NOMO-1 treated with dmso at 0.1 percent for 144 hours (cell line): ENCODE measurements around the gene ACBD5.
"Not testable (repeated sequence)": the region's sequence is repeated elsewhere in the genome, so short reads cannot be mapped to it uniquely, and the experiment has no call there.

Source experiments
- DNase-seq: peaks from one replicate; lab custom pipeline; 2025; ENCODE audit not compliant: unreplicated experiment; lab: John Stamatoyannopoulos, UW

The ACBD5 gene

DNA sequence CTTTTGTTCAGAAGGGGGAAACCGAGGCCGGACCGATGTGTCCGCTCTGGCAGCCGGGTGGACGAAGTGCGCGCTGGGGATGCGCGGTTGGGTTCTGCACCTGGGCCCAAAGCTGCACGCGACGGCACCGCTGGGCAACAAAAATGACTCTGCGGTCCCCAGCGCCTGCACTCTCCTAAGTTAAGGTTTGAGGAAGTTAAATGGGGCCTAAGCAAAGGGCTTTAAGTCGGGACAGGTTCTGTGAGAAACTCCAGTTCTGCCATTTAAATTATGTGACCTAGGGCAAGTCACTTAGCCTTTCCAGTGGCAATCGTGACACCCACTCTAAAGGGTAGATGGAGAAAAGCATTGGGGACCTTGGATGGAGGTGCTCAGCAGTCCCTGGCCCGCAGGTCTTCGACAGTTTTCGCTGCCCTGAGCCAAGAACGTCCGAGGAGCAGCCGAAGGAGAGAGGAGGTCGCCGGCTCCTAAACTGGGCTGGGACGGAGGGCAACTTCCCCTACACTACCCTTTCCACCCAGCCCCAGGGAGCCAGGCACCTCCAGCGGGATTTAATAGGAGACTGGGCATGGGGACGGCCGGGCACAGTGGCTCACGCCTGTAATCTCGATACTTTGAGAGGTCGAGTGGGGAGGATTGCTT, 534 bp upstream of the ACBD5 start:
- DNase-seq = peak; percentile 52

DNA sequence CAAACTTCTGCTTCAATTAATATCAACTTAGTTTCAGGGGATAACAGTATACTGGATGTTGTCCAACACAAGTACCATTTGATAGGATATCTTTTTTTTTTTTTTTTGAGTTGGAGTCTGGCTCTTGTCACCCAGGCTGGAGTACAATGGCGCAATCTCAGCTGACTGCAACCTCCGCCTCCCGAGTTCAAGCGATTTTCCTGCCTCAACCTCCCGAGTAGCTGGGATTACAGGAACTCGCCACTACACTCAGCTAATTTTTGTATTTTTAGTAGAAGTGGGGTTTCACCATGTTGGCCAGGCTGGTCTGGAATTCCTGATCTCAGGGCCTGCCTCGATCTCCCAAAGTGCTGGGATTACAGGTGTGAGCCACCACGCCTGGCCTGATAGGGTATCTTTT, 3.1 kb downstream of the ACBD5 start:
- not testable (repeated sequence) for DNase-seq

DNA sequence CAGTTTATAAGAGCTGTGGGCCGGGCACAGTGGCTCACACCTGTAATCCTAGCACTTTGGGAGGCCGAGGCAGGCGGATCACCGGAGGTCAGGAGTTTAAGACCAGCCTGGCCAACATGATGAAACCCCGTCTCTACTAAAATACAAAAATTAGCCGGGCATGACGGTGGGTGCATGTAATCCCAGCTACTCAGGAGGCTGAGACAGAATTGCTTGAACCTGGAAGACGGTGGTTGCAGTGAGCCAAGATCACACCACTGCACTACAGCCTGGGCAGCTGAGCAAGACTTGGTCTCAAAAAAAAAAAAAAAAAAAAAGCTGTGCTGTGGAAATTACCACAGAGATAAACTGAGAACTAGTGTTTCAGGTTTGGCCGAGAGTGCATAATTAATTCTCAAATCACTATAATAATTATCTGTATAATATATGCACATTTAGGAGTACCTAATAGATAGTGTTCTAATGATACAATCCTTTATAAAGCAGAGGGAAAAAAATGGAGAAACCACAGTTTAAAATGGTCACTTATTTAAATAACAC, 3.9 kb downstream of the ACBD5 start:
- not testable (repeated sequence) for DNase-seq

DNA sequence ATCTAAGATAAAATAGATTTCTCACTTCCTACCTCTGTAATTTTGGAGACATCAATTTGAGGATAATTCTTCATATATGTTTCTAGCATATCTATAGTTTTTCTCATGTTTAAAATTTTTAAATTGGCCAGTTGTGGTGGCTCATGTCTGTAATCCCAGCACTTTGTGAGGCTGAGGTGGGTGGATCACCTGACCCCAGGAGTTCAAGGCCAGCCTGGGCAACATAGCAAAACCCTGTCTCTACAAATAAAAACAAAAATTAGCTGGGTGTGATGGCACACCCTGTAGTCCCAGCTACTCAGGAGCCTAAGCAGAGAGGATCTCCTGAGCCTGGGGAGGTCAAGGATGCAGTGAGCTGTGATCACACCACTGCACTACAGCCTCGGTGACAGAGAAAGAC, 4.9 kb downstream of the ACBD5 start:
- DNase-seq = no peak

DNA sequence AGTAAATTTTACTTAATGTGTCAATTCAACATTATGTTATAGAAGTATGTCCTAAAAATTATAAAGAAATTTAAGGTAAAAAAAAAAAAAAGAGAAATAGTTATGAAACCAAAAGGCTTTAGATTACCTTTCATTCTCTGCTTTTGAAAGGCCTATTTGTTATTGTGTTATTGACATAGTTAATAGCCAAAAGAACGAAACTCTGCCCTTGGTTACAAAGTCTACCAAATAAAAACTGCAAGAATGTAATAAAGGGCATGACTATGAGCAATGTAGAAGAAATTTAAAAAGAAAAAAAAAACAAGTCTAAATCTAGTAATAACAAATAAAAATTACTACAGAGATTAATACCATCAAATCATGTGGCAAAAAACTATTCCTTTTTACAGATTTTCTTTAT, 10.6 kb downstream of the ACBD5 start:
- DNase-seq = no peak

DNA sequence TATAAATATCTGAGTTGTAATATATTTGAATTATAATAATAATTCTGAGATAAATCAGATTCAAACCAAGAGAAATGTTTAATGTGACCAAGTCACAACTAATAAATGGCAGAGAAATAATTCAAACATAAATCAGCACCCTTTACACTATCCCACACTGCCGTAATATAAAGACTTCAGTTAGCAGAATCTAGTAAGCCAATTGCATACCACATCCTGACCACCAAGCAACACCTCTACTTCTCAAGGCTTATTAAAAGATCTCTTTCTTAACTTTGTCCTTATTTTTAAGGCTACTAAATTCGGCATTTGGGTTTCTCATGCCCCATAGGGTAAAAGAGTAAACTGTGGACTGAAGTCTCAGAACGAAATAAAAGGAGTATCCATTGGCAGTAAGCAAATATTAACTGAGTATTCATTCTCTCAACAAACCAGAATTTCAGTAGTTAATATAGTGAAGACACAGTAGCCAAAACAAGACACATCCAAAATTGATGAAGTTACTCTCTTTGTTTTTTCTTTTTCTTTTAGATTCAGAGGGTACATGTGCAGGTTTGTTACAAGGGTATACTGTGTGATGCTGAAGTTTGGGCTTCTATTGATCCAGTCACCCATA, 14.8 kb downstream of the ACBD5 start:
- DNase-seq = no peak

DNA sequence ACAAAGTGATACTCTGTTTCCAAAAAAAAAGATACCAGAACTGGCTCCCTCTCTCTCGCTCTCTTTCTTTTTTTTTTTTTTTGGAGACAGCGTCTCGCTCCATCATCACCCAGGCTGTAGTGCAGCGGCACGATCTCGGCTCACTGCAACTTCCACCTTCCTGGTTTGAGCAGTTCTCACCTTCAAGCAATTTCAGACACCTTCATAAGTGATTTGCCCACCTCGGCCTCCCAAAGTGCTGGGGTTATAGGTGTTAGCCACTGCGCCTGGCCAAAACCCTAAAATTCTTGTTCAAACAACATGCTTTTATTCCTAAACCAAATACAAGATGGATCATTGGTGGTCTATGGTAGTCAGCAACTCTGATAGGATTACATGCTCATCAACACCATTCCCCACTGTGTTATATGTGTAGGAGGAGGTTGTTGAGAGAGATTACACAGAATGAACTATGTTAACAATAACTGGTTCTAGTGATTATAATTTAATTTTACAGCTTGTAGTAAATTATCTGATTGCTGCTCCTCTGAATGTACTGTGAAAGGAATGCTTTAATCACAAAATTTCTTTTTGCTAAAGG, 15.5 kb downstream of the ACBD5 start:
- DNase-seq = no peak

DNA sequence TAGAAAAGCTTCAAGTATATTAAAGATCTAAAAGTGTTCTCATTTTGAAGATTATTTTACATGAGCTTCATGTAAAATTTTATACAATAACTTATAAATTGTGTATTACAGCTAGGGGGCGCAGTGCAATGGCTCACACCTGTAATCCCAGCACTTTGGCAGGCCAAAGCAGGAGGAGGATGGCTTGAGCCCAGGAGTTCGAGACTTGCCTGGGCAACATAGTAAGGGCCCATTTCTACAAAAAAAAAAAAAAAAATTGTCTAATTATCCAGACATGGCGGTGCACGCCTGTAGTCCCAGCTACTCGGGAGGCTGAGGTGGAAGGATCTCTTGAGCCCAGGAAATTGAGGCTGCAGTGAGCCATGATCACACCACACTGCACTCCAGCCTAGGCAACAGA, 16.6 kb downstream of the ACBD5 start:
- no peak for DNase-seq

DNA sequence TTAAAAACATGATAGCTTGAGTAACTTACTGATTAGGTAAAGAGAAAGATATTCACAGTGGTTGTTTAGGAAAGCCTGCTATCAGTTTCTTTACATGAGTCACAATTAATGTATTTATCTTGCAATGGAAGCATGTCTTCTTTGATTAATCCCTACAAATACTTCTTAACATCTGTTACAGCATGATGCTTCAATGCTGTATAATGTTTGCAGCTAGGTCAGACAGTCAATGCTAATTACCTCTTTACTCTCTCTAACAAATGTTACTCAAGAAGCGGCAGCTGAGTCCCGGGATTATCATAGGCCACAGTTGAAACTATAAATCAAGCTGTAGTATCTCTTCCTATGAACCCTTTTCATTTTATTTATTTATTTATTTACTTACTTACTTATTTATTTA, 33.2 kb downstream of the ACBD5 start:
- DNase-seq = no peak

DNA sequence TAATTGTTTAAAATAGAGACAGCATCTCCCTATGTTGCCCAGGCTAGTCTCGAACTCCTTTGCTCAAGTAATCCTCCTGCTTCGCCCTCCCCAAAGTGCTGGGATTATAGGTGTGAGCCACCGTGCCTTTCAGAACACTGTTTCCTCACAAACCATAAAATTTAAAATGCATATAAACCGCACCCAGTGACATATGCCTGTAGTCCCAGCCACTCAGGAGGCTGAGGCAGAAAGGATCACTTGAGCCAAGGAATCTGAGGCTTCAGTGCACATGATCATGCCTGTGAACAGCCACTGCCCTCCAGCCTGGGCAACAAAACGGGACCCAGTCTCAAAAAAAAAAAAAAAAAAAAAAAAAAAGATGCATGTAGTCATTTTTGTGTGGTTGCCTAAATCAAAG, 36.8 kb downstream of the ACBD5 start:
- no peak for DNase-seq

DNA sequence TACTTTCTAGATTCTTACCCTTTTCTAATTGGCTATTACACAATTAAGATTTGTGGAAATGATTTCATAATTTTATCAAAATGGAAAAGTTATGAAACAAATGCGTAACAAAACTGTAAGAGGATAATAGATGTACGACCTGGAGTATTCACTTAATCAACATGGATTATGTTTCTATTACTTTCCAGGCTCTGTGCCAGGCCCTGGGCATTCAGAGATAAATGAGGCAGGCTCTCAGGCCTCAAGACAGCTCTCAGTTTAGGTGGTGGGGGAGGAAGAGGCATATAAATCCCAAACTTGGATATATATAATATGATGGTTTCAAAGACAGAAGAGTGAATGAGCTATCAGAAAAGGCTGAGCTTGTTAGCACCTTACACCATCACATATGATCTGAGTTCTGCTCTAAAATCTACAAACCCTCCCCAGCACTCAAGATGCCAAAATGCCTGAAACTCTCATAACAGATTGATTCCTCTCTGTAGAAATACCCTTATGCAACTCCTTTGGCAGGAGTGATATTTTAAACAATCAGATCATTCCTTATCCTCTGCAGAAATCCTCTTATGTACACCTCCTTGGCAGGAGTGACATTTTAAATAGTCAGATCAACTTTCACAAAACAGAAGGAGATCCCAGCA, 42.5 kb downstream of the ACBD5 start:
- DNase-seq = no peak

DNA sequence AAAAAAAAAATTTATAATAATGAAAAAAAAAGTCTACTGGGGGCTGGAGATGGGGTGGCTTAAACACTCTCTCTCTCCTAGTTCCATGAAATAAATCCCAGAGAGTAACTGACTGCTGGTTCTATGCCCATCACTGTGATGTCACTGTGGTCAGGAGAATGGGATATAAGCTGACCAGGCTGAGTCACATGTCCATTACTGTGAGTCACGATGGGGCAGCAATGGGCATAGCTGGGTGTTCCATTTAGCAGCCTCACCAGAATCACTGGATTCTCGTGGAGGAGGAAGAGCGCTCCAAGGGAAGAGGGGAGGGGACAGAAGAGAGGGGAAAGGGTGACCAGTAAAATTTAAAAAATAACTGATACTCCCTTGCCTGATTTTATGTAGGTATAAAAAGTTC, 48.3 kb downstream of the ACBD5 start:
- DNase-seq = no peak

DNA sequence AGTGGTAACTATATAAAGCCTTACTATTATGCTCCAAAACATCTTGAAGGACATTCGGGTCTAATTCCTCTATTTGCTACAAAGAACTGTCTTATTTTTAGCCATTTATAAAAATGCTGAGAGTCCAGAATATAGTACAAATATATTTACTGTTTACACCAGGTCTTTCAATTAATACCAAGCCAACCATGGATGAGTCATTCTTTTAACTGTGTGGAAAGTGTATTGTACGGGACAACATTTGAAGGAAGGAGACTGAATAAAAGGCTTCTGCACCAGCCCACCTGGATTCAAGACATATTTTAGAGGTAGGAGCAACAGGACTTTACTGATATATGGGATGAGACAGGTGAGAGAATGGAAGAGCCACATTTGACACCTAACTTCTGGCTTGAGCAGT, 50.1 kb downstream of the ACBD5 start:
- DNase-seq = no peak

DNA sequence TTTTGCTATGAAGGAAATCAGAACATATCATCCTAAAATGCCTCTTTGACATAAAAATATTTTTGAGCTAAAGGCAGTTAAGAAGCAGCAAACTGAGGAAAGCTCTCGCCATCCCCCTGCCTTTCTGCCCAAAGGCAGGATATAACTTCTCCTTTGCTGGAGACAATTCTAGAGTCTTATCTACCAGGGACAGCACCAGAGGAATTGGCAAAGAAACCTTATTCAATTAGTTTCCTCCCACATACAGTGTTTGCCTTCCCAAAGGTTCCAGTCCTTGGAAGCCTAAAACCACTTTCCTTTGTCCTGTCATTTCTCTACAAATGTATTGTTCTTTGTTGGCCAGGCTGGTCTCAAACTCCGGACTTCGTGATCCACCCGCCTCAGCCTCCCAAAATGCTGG, 51.7 kb downstream of the ACBD5 start:
- no peak for DNase-seq

DNA sequence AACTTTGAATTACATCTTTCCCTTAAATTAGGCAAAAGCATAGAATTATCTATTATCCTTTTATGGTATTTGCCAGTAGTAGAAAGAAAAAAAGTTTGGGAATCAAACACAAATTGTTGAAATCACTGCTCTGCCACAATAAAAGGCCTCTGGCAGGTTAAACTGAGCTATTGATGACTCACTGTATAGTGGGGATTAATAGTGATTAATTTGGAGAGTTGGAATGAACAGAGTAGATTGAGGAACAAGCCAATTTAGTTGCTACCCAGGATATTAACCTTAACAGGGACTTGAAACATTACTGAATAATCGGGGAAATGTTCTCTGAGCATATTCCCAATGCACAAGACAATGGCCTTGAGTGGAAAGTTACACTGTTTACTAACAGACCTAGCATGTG, 52.3 kb downstream of the ACBD5 start:
- no peak for DNase-seq

DNA sequence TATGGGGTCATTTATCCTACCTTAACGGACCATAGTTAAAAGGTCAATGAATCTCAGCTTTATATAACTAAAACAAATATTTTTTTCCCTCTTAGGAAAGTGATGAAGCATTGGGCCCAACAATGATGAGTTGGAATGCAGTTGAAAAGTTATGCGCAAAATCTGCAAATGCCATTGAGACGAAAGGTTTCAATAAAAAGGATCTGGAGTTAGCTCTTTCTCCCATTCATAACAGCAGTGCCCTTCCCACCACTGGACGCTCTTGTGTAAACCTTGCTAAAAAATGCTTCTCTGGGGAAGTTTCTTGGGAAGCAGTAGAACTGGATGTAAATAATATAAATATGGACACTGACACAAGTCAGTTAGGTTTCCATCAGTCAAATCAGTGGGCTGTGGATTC, 70.7 kb downstream of the ACBD5 start:
- no peak for DNase-seq

DNA sequence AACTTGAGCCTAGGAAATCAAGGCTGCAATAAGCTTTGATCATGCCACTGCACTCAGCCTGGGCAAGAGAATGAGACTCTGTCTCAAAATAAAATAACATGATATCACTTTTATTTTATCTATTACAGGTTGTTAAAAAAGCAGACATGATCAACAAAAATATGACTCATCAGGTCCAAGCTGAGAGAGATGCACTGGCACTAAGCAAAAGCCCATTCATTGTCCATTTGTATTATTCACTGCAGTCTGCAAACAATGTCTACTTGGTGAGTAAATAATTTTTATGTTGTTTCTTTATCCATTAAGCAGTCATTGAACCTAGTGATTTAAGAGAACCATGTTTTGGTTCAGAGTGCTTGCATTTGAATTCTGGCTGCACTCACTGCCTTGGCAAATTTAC, 82.2 kb downstream of the ACBD5 start:
- DNase-seq = no peak

DNA sequence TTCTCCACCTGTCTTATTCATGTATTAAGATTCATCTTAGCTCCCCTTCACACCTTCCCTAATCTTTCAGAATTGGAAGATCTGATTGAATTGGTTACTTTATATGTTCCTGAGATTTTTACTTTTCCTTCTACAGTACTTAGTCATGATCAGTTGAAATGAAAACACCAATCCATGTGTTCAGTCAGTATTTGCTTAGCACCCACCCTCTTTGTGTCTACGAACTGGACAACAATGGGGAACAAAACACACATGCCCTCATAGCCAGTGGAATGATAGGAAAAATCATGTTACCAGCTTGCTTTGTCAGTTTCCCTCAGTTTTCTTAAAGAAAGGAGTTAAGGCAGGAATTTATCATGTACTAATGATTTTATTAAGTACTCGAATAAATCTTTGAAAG, 83.4 kb downstream of the ACBD5 start:
- no peak for DNase-seq

DNA sequence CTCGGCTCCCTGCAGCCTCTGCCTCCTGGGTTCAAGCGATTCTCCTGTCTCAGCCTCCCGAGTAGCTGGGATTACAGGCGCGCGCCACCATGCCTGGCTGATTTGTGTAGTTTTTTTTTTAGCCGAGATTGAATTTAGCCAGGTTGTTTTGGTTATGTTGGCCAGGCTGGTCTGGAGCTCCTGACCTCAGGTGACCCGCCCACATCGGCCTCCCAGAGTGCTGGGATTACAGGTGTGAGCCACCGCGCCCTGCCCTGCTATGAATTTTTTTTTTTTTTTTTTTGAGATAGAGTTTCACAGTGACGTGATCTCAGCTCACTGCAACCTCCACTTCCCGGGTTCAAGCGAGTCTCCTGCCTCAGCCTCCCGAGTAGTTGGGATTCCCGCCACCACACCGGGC, 84.0 kb downstream of the ACBD5 start:
- not testable (repeated sequence) for DNase-seq

DNA sequence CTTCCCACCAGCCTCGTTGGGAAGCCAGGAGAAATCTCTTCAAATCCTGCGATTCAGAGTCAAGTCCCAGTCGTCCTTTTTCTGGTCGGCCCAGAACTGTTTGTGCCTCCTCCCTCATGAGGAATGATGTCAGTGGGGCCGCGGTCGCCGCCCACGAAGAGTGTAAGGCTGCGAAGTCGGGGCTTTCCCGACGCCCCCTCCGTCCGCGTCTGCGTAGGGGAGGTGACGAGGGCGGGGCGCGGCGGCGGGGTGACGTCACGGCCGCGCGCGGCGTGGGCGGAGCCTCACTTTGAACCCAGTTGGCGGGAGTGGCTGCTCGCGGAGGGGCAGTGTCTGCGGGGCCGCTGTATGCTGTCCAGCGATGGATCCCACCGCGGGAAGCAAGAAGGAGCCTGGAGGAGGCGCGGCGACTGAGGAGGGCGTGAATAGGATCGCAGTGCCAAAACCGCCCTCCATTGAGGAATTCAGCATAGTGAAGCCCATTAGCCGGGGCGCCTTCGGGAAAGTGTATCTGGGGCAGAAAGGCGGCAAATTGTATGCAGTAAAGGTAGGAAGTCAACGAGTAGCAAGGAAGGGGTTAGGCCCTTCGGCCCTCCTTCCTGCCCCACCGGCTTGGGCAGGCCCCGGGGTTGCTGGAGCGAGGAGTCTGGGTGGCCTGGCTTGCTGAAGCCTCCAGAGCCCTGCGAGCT, 85.4 kb downstream of the ACBD5 start, which contains the start of gene MASTL:
TSS of gene MASTL (plus strand) at position 287 of the 689 bp plus-strand sequence. CDS start at position 362, 75 bp downstream.
- peak; percentile 83 for DNase-seq

DNA sequence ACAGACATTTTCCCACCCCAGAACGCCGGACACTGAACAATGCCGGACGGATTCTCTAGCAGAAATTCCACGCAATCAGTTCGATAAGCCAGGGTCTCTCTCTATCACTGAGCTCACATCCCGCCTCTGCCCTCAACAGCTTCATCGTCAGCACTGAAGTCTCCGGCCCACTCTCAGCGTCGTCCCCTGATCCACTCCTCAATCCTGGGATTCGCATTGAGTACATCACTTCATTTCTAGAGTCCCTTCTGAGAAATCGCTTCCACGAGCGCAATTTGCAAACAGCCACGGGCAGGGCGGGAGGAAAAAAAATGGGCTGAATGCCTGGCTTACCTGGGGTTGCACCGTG, 86.8 kb downstream of the ACBD5 start:
- no peak for DNase-seq
